GM19395 (cell line): Measurements from ENCODE around the gene LDLRAP1.

Source experiments
- ATAC-seq: cut with Tn5 transposase; IDR thresholded peaks from one replicate; pipeline ENCODE4 v1.9.1; 2021; ENCODE audit warnings: mild to moderate bottlenecking, moderate library complexity; ENCODE audit not compliant: unreplicated experiment

LDLRAP1 gene

GRCh38 chr1:25541889-25542658, 1.3 kb upstream of the LDLRAP1 start:
- no peak for ATAC-seq

- no peak for ATAC-seq
Observed at GRCh38 chr1:25543005-25543424, 391 bp upstream of the LDLRAP1 start.

- no peak for ATAC-seq
Observed at GRCh38 chr1:25544243-25544764, 898 bp downstream of the LDLRAP1 start.

GRCh38 chr1:25544819-25545218, 1.4 kb downstream of the LDLRAP1 start:
- ATAC-seq, result no peak

GRCh38 chr1:25545767-25546166, 2.4 kb downstream of the LDLRAP1 start:
- ATAC-seq, result no peak

GRCh38 chr1:25546193-25546592, 2.8 kb downstream of the LDLRAP1 start:
- no peak for ATAC-seq

GRCh38 chr1:25548601-25549000, 5.2 kb downstream of the LDLRAP1 start:
- no peak for ATAC-seq

- peak; percentile 94 for ATAC-seq
Observed at GRCh38 chr1:25549273-25550154, 6.1 kb downstream of the LDLRAP1 start.

- ATAC-seq, result no peak
Observed at GRCh38 chr1:25550155-25550506, 6.7 kb downstream of the LDLRAP1 start.

GRCh38 chr1:25550683-25551310, 7.4 kb downstream of the LDLRAP1 start:
- ATAC-seq, result no peak

- no peak for ATAC-seq
Observed at GRCh38 chr1:25553749-25554429, 10.5 kb downstream of the LDLRAP1 start.

- ATAC-seq, result no peak
Observed at GRCh38 chr1:25554430-25554780, 11.0 kb downstream of the LDLRAP1 start.

- no peak for ATAC-seq
Observed at GRCh38 chr1:25554886-25555752, 11.7 kb downstream of the LDLRAP1 start.

- no peak for ATAC-seq
Observed at GRCh38 chr1:25555753-25556092, 12.3 kb downstream of the LDLRAP1 start.

- no peak for ATAC-seq
Observed at GRCh38 chr1:25556132-25556670, 12.8 kb downstream of the LDLRAP1 start.

GRCh38 chr1:25556791-25557476, 13.5 kb downstream of the LDLRAP1 start:
- ATAC-seq, result no peak

GRCh38 chr1:25557543-25557942, 14.1 kb downstream of the LDLRAP1 start:
- ATAC-seq, result no peak

GRCh38 chr1:25559031-25559430, 15.6 kb downstream of the LDLRAP1 start:
- ATAC-seq, result no peak

GRCh38 chr1:25560001-25560400, 16.6 kb downstream of the LDLRAP1 start:
- ATAC-seq, result no peak
